HL-60 (cell line): ENCODE data around the gene FMNL2.

Source experiments
- GABPA ChIP-seq: IDR thresholded peaks from 2 replicates; pipeline ENCODE4 v1.6.1; 2012; ENCODE audit warnings: low read depth
- TF ChIP-seq, protein P1 (sequence below): IDR thresholded peaks from one replicate; pipeline ENCODE4 v1.5.1; 2011; ENCODE audit warnings: low read length, control low read depth, inconsistent platforms; ENCODE audit not compliant: insufficient read depth
- TF ChIP-seq, protein P2 (sequence below): IDR thresholded peaks from 2 replicates; pipeline ENCODE4 v1.6.1; 2012; ENCODE audit warnings: low read depth; ENCODE audit not compliant: insufficient replicate concordance

DNA sequence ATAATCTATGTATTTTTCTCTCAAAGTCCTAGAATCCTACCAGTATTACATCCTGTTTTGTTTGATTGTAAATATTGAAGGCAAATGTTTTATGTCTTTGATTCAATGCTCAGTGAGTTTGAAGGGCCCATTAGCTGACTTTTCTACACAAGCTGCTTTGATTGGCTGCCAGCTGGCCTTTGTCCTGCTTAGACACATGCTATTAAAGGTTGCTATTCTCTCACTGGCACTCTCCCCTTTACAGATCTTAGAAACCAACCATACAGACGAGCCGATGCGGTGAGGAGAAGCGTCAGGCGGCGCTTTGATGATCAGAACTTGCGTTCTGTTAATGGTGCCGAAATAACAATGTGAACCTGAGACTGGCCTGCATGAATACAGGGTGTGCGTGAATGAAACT lies 312.6 kb downstream of the FMNL2 start:
- TF ChIP-seq, protein P1, sequence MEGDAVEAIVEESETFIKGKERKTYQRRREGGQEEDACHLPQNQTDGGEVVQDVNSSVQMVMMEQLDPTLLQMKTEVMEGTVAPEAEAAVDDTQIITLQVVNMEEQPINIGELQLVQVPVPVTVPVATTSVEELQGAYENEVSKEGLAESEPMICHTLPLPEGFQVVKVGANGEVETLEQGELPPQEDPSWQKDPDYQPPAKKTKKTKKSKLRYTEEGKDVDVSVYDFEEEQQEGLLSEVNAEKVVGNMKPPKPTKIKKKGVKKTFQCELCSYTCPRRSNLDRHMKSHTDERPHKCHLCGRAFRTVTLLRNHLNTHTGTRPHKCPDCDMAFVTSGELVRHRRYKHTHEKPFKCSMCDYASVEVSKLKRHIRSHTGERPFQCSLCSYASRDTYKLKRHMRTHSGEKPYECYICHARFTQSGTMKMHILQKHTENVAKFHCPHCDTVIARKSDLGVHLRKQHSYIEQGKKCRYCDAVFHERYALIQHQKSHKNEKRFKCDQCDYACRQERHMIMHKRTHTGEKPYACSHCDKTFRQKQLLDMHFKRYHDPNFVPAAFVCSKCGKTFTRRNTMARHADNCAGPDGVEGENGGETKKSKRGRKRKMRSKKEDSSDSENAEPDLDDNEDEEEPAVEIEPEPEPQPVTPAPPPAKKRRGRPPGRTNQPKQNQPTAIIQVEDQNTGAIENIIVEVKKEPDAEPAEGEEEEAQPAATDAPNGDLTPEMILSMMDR: no peak
- TF ChIP-seq, protein P2, sequence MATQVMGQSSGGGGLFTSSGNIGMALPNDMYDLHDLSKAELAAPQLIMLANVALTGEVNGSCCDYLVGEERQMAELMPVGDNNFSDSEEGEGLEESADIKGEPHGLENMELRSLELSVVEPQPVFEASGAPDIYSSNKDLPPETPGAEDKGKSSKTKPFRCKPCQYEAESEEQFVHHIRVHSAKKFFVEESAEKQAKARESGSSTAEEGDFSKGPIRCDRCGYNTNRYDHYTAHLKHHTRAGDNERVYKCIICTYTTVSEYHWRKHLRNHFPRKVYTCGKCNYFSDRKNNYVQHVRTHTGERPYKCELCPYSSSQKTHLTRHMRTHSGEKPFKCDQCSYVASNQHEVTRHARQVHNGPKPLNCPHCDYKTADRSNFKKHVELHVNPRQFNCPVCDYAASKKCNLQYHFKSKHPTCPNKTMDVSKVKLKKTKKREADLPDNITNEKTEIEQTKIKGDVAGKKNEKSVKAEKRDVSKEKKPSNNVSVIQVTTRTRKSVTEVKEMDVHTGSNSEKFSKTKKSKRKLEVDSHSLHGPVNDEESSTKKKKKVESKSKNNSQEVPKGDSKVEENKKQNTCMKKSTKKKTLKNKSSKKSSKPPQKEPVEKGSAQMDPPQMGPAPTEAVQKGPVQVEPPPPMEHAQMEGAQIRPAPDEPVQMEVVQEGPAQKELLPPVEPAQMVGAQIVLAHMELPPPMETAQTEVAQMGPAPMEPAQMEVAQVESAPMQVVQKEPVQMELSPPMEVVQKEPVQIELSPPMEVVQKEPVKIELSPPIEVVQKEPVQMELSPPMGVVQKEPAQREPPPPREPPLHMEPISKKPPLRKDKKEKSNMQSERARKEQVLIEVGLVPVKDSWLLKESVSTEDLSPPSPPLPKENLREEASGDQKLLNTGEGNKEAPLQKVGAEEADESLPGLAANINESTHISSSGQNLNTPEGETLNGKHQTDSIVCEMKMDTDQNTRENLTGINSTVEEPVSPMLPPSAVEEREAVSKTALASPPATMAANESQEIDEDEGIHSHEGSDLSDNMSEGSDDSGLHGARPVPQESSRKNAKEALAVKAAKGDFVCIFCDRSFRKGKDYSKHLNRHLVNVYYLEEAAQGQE: no peak
- TF ChIP-seq GABPA: no peak
